ENCODE measurements around the gene PABPN1. TPM values are rescaled to one million over a fixed set of nuclear protein-coding genes. Genes with fewer than 3 reads are reported as not detected.

The PABPN1 gene
- total and polyA plus RNA-seq, 2 of the 13 experiments (the other 11 are each of a cell fraction or from before 2014, with no cell fraction given), result 233 to 524 TPM

GRCh38 chr14:23286020-23286901 is 35.0 kb upstream of the PABPN1 start, which contains the start of gene HOMEZ (continued):
- TF ChIP-seq TBX3 (IDR thresholded peaks at IDR 0.05; ENCODE audit: borderline replicate concordance) (peak; percentile 6; the same call in 1 of the 2 replicates), ZFX (CRISPR knock-in tag; IDR thresholded peaks at IDR 0.05; ENCODE audit: low read depth) (peak; percentile 79), HDAC6 (IDR thresholded peaks at IDR 0.05; ENCODE audit: low read depth, low read length) (0 out of 2 replicates have a peak, but pooled peaks have one; percentile 45), ZSCAN30 (CRISPR knock-in tag; IDR thresholded peaks at IDR 0.05) (no peak), ZFP82 (CRISPR knock-in tag; IDR thresholded peaks at IDR 0.05; ENCODE audit: borderline replicate concordance) (no peak), FOSL2 (CRISPR knock-in tag; IDR thresholded peaks at IDR 0.05) (peak; percentile 29), SP4 (CRISPR knock-in tag; IDR thresholded peaks at IDR 0.05) (peak; percentile 99), ATF4 (CRISPR knock-in tag; IDR thresholded peaks at IDR 0.05) (no peak), RAD51 (IDR thresholded peaks at IDR 0.05; ENCODE audit: borderline replicate concordance) (no peak), FUBP1 (CRISPR knock-in tag; IDR thresholded peaks at IDR 0.05; ENCODE audit: borderline replicate concordance) (0 out of 2 replicates have a peak, but pooled peaks have one; percentile 62), ZFP62 (CRISPR knock-in tag; IDR thresholded peaks at IDR 0.05) (no peak), ZNF615 (CRISPR knock-in tag; IDR thresholded peaks at IDR 0.05; ENCODE audit: borderline replicate concordance) (no peak), RFXANK (CRISPR knock-in tag; IDR thresholded peaks at IDR 0.05) (peak; percentile 92), CCAR2 (optimal IDR thresholded peaks at IDR 0.05; ENCODE audit: low read depth, low read length) (no peak), ZNF280B (CRISPR knock-in tag; IDR thresholded peaks at IDR 0.05; ENCODE audit: borderline replicate concordance) (peak; percentile 73), ZNF713 (CRISPR knock-in tag; IDR thresholded peaks at IDR 0.05) (peak; percentile 53; the same call in 1 of the 2 replicates), ZKSCAN1 (IDR thresholded peaks at IDR 0.05; ENCODE audit: low read length) (no peak), HOXA7 (CRISPR knock-in tag; IDR thresholded peaks at IDR 0.05) (no peak), ARID3A (IDR thresholded peaks at IDR 0.05; ENCODE audit: low read depth, low read length) (peak; percentile 8; the same call in 1 of the 2 replicates), IKZF5 (CRISPR knock-in tag; IDR thresholded peaks at IDR 0.05) (peak; percentile 91), TGIF2 (CRISPR knock-in tag; IDR thresholded peaks at IDR 0.05) (0 out of 2 replicates have a peak, but pooled peaks have one; percentile 15), BRCA1 (CRISPR knock-in tag; IDR thresholded peaks at IDR 0.05) (peak; percentile 78; the same call in 1 of the 2 replicates)
